ENCODE data around the gene LAMA5. TPM values are rescaled to one million over a fixed set of nuclear protein-coding genes. Genes with fewer than 3 reads are reported as not detected.

The LAMA5 gene
- total and polyA plus RNA-seq, 2 of the 8 experiments (the other 6 are each of a cell fraction or from before 2014, with no cell fraction given): 34.4 to 225 TPM

DNA sequence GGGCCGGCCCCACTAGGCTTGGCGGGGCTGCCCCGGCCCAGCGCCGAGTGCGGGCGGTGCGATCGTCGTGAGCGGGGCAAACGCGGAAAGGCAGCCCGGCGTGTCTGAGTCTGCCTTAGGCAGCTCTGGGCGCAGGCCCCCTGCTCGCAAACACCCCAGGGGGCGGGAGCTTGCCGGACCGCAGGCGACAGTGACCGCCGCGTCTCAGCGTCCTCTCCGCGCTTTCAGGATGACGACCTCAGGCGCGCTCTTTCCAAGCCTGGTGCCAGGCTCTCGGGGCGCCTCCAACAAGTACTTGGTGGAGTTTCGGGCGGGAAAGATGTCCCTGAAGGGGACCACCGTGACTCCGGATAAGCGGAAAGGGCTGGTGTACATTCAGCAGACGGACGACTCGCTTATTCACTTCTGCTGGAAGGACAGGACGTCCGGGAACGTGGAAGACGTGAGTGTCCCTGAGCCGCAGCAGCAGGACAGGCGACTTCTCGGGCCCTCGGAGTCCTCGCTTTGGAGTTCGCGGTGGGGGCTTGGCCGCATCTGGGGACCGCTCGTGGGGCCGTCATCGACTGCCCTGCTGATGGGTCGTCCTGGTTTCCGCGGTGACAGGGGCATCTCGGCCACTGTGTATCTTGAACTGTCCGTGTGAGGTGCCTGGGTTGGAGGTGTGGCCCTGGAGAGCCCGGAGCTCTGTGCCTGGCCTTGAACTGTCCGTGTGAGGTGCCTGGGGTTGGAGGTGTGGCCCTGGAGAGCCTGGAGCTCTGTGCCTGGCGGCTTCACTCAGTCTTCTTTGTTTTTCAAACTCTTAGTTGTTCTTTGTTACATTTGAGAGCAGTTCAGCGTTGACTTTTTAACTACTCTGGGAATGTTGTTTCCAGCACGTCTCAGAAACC lies 63.5 kb downstream of the LAMA5 start:
- Histone ChIP-seq H3K9ac (replicated peaks in 1 of 4; ENCODE audit: extremely low read depth in 1 of 4, low read depth in 3 of 4, low read length in 3 of 4) (peak overlapping the region; percentile 47 to 85 (median 66); a peak in 6 of 7 replicates), H3K79me2 (ENCODE audit: control insufficient read depth in 1 of 2, insufficient read depth in 2 of 2, low read length in 2 of 2) (peaks cover 18 to 31% of the 10 kb centered on the region in 2 experiments; a peak in 3 of 4 replicates), H4K20me1 (replicated peaks in 1 of 2; ENCODE audit: control insufficient read depth in 1 of 2, insufficient read depth in 2 of 2, low read length in 2 of 2) (peaks cover 34 to 45% of the 10 kb centered on the region in 2 experiments), H3K56ac (replicated peaks; ENCODE audit: insufficient read length, low read depth, low read length) (peak overlapping the region; percentile 64), H3K4ac (replicated peaks; ENCODE audit: insufficient read length, low read depth, low read length) (no peak overlapping the region), H3K18ac (ENCODE audit: extremely low read depth, low read length) (no peak overlapping the region), H4K8ac (ENCODE audit: extremely low read depth, insufficient read depth, low read length) (peak overlapping the region; percentile 22; the same call in 1 of the 2 replicates), H3K4me1 (replicated peaks in 1 of 4; ENCODE audit: control insufficient read depth in 3 of 4, insufficient read depth in 4 of 4, low read length in 3 of 4) (peaks cover 0 to 9% (median 4%) of the 10 kb centered on the region in 4 experiments; a peak in 5 of 7 replicates), H3K4me2 (ENCODE audit: insufficient read depth in 1 of 2, low read depth in 2 of 2, low read length in 2 of 2) (peak overlapping the region; percentile 80), H2AFZ (ENCODE audit: low read length) (no peak overlapping the region), H3K4me3 (ENCODE audit: extremely low read depth in 1 of 4, insufficient read depth in 2 of 4, low read depth in 3 of 4, low read length in 4 of 4) (peak overlapping the region; percentile 62 to 96 (median 90)), H2BK12ac (ENCODE audit: low read depth, low read length) (no peak overlapping the region), H4K91ac (replicated peaks; ENCODE audit: insufficient read length, low read length) (no peak overlapping the region), H3K79me1 (ENCODE audit: low read depth, low read length) (peaks cover 18% of the 10 kb centered on the region), H2AK5ac (ENCODE audit: low read depth, low read length) (no peak overlapping the region), H3K23ac (ENCODE audit: insufficient read length) (no peak overlapping the region), H2BK15ac (ENCODE audit: low read length) (no peak overlapping the region), H3K23me2 (ENCODE audit: low read depth, low read length) (peaks cover 10% of the 10 kb centered on the region; the same call in 1 of the 2 replicates), H4K5ac (ENCODE audit: insufficient read length, low read depth, low read length) (no peak overlapping the region), H3K9me3 (ENCODE audit: insufficient read depth in 2 of 2, low read depth in 1 of 2, low read length in 1 of 2) (no peaks in the 10 kb centered on the region), H2BK5ac (ENCODE audit: low read depth, low read length) (peak overlapping the region; percentile 44), H3K27ac (ENCODE audit: low read depth, low read length) (peak overlapping the region; percentile 60; the same call in 1 of the 2 replicates), H2BK20ac (ENCODE audit: low read length) (no peak overlapping the region), H2BK120ac (replicated peaks; ENCODE audit: low read depth, low read length) (no peak overlapping the region), H3K36me3 (ENCODE audit: control insufficient read depth in 2 of 4, insufficient read depth in 4 of 4, low read length in 3 of 4) (peaks cover 24 to 45% (median 36%) of the 10 kb centered on the region in 4 experiments), H3K27me3 (replicated peaks in 1 of 4; ENCODE audit: control insufficient read depth in 3 of 4, extremely low read depth in 1 of 4, insufficient read depth in 3 of 4, low read length in 3 of 4) (no peaks in the 10 kb centered on the region), H3K14ac (ENCODE audit: insufficient read length) (no peak overlapping the region)
- CTCF ChIA-PET (ENCODE audit: partially characterized antibody): interaction anchor here (1.3 to 1.8 kb wide), 3 partner anchors 61 to 79 kb away, joined by 4 to 5 read pairs (median 5); no protein-coding TSS in a partner anchor
- FAIRE-seq: no peak
- DNase-seq (ENCODE audit: low read depth in 1 of 2, low spot score in 2 of 2): no peak
- POLR2A ChIA-PET (ENCODE audit: partially characterized antibody): interaction anchor here (0.8 to 14.6 kb wide), 11 partner anchors 9 to 97 kb away, joined by 3 to 170 read pairs (median 5); partner anchors contain the start of genes LAMA5 and RPS21
- 9% methylated on average over 63 of the region's 66 CpGs; no CpG with 5 or more reads in 1 of the 2 experiments for WGBS, 2 experiments (ENCODE audit: extremely low coverage in 1 of 2, insufficient coverage in 1 of 2, insufficient read length in 1 of 2, insufficient replicate concordance in 2 of 2, low coverage in 1 of 2, low lambda C conversion rate in 2 of 2, missing lambda C conversion rate in 1 of 2)
- TF ChIP-seq, protein P1, sequence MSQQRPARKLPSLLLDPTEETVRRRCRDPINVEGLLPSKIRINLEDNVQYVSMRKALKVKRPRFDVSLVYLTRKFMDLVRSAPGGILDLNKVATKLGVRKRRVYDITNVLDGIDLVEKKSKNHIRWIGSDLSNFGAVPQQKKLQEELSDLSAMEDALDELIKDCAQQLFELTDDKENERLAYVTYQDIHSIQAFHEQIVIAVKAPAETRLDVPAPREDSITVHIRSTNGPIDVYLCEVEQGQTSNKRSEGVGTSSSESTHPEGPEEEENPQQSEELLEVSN (IDR thresholded peaks at IDR 0.05): no peak
- TF ChIP-seq TEAD4 (IDR thresholded peaks at IDR 0.05; ENCODE audit: low read depth, low read length): no peak
- TF ChIP-seq, protein P2, sequence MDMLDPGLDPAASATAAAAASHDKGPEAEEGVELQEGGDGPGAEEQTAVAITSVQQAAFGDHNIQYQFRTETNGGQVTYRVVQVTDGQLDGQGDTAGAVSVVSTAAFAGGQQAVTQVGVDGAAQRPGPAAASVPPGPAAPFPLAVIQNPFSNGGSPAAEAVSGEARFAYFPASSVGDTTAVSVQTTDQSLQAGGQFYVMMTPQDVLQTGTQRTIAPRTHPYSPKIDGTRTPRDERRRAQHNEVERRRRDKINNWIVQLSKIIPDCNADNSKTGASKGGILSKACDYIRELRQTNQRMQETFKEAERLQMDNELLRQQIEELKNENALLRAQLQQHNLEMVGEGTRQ (IDR thresholded peaks at IDR 0.05; ENCODE audit: low read length): no peak
- TF ChIP-seq YY1 (IDR thresholded peaks at IDR 0.05; ENCODE audit: low read depth, low read length): no peak
- TF ChIP-seq GABPA (IDR thresholded peaks at IDR 0.05; ENCODE audit: borderline replicate concordance, insufficient read depth, low read length): no peak
- TF ChIP-seq SP2 (IDR thresholded peaks at IDR 0.05; ENCODE audit: low read length): no peak
- TF ChIP-seq CHD2 (IDR thresholded peaks at IDR 0.05; ENCODE audit: low read length): no peak
- TF ChIP-seq TCF12 (IDR thresholded peaks at IDR 0.05; ENCODE audit: low read depth, low read length): no peak
- no peak for TF ChIP-seq SIN3A (conservative IDR thresholded peaks at IDR 0.05 in 1 of 2, IDR thresholded peaks at IDR 0.05 in 1 of 2; ENCODE audit: low read depth in 1 of 2, low read length in 2 of 2)

All from H1 (cell line).